SHP77 treated with DMSO at 0.1 percent for 48 hours (cell line): Measurements from ENCODE around the gene TPM3.
"Not testable (repeated sequence)": the region's sequence is repeated elsewhere in the genome, so short reads cannot be mapped to it uniquely, and the experiment has no call there.

Source experiments
- DNase-seq: peaks from one replicate; lab custom pipeline; 2025; lab: John Stamatoyannopoulos, UW

The TPM3 gene

DNA sequence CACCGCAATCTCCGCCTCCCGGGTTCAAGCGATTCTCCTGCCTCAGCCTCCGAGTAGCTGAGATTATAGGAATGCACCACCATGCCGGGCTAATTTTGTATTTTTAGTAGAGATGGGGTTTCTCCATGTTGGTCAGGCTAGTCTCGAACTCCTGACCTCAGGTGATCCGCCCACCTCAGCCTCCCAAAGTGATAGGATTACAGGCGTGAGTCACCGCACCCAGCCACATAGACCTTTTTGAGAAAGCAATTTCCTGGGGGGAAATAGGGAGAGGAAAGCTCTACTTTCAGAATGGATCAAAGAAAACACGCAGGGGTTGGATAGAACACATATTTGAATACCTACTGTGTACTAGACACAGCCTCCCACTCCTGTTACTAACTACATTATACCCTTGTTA lies 13.9 kb upstream of the TPM3 start:
- DNase-seq, result not testable (repeated sequence)

DNA sequence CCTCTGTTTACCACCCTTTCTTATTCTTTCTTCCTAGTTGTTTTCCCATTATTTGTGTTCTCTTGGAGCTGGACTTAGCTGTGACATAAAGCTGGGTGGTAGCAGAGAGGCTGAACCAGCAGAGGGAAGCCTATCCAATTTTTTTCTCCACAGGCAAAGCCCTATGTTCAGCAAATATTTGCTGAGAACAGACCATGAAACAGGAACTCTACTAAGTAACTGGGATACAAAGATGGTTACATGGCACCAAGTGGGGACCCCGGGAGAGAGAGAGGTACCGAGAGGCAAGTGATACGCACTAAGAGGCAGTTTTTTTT lies 7.6 kb upstream of the TPM3 start:
- no peak for DNase-seq

DNA sequence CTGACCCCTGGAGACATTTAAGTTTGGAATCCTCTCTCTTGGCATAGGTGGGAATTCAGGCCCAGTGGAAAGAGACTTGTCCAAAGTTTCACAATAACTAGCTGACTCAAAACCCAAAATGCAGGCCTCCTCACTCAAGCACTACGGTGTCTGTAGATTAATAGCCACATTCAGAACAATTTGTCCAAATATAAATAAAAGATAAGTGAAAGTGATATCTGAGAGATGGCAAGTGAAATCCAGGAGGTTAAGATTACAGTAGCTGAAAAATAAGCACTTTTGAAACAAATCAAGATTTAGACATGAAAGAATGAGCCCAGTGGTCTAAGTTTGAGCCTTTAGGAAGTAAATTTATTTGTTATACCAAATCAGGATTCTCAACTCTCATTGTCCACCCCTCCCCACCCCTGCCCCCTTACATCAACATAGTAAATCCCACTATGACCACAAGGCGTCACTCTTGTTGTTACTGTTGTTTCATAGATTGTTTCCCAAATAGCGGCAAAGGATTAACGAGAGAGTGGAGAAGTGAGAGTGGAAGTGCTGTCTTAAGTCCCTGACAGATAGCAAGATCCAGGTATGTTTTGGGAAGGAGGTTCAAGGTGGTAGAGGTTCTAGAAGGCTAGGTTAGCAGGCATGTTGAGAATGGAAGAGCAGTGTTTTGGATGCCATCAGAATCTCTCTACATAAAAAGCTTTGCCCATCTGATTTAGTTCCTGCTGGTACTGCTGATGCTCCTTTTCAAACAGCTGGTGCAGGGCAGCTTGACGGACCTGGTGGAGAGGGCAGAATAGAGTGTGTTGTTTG lies 7.1 kb upstream of the TPM3 start:
- peak; percentile 66 for DNase-seq

DNA sequence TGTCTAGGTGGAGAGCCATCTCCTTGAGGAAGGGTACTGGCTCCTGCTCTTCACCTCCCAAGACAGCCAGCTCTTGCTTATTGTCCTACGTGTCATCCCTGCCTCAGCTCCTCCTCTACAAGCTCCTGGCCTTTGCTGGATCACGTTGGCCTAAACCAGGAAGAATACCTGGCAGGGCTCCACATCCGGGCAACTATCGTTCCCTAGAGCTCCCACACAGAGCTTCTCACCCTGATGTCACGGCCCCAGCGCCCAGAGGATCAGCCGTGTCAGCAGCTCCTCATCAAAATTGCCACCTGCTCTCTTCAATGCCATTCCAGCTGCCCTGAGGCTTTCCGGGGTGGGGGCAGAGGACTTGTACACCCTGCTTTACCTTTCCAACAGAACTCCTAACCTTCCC lies 1.9 kb upstream of the TPM3 start:
- peak; percentile 94 for DNase-seq

DNA sequence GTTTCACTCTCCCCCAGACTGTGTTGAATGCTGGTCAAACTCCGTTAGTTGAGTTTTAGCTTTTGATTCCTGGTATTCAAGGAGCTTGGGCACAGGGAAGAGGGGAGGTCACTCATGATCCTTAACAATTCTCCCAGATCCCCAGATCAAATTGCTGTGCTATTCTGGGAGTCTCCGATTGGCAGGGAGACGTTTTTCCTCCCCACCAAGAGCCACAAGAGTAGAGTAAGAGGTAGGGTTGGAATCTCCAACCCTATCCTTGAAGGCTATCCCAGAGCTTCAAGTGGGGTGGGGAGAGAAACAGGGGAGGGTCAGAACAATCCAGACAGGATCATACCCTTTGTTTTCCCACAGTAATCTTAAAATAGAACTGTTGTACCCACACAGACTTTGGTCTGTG lies 576 bp upstream of the TPM3 start:
- no peak for DNase-seq

DNA sequence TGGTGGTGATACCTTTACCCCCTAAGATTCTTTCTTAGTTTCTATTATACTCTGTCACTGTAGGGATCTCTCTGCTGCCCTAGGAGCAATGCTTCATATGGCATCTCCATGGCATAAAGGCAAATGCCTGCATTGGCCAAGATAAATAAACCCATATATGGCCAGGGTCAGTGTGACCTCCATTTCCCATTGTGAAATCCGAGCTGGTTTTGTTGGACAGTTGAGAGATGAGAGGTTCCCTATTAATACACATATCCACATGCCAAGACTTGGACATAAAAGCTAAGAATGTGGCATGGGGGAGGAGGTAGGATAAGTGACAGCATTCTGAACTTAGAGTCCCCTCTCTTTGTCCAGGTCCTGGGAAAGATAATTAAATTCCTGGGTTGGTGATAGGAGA lies 1.4 kb downstream of the TPM3 start:
- no peak for DNase-seq

DNA sequence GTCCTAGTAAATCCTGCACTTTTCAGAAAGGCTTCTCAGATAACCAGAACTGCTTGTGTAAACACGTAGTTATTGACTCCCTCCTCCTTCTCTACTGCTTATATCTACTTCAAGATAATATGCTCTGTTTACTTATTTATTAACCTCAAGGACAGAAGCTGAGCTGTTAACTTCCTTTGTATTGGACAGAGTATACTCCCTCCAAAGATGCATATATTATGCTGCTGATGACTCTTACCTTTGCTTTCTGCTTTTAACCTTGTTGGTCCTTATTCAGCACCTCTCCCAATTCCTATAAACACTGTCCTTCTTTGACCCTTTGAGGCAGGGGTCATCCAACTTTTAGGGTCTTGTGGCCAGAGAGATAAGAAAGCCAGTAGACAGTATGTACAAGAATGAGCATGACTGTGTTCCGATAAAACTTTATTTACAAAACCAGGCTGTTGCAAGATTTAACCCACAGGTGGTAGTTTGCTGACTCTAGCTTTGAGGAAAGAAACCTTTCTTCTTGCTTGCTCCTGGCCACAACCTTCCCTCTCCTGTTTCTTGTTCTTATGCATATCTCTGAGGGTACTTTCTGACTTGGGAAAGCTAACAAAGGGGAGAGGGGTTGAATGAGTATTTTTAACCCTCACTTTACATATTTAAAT lies 4.9 kb downstream of the TPM3 start:
- DNase-seq, result no peak

DNA sequence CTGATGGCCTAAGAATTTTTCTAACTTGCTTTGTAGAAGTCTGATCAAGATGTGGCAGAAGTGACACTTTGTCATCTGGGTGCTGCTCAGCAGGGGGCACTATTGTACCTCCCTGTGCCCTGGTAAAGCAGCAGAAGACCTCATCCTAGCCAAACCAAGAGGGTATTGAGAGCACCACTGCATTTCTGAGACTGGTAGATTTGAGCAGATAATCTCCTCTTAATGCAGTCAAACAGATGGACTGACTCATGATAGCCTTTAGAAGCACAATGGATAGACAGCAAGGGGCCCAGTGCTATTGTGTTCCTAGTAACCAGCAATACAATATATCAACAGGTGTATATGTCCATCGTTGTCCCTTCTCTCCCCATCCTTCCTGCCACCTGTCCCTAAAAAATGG lies 5.7 kb downstream of the TPM3 start:
- DNase-seq, result peak; percentile 81

DNA sequence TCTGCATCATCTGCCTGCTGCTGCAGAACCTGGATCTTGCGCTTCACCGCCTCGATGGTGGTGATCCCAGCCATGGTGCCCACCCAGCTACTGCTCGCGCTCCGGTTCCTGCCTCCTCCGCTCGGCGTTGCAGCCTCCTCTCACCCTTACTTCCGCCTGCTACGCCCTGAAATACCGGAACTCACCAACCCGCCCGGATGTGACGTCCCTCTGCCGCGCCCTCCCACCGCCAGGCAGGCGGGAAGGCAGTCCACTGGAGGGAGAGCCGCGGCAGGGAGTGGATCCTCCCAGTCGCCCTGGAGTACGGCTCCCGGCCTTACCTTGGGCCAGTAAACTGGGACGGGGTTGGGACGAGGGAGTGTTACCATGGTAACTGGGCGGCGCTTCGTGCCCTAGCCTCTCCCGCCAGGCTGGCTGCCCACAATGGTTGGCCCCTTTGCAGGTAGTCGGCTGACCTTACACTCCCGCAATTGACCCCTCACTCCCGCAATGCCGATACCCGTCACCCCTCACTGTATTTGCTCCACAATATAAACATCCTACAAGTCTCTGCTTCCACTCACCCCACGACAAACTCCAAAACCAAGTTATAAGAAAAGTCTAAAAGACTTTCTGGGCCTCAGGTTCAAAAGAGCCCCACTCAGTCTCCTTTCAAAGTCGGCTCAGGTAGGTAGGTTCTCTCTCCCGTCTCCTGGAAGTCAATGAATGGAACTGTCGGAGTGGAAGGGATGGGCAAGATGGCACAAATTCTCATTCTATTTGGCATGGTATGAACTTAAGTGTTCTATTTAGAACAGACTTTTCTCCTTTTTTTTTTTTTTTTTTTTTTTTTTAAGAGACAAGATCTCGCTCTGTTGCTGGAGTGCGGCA lies 8.6 kb downstream of the TPM3 start:
- peak; percentile 100 for DNase-seq

DNA sequence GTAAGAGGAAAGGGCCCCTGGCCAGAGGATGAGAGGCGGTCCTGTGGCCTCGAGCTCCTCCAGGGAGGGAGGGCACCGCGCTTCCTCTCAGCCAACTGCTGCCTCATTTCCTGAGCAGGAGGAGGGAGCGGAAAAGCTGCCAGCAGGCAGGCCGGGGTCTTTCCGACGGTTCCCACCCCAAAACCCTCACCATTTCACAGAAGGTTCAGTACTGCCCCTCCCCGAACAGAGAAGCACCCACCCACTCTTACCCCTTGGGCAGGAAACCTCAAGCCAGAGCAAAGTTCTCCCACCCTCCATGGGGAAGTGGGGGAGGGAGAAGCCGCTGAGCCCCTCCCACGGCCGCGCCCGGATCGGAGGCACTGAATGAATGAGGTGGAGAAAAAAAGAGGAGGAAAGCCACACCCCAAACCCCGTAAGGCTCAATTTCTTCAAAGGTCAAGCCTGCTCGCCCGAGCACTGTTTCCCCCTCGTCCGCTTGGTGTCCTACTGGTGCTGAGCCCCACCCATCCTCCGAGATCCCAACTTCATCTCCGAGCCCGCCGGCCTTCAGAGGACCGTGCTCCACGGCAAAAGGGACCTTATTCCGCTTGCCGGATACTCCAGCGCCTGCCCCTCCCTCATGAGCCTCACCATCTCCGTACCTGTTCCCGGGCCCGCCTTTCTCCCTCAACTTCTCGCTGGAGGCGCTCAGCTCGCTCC lies 9.4 kb downstream of the TPM3 start:
- no peak for DNase-seq

DNA sequence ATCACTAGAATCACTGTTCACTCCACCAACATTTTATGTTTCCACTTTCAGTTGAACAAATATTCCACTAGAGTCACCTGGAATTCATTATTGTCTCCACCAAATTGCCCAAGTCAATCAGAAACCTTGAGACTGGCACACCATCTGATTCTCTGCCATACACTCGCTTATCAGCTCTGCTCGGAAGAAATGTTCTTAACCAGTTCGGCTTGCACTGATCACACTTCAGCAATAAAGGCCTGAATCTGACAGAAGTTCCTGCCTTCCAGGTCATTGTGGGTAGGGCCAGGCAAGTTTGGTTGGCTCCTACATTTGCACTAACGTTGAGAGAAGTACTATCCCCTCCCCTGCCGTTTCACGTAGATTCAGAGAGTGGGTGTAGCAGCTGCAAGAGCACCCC lies 10.0 kb downstream of the TPM3 start:
- no peak for DNase-seq

DNA sequence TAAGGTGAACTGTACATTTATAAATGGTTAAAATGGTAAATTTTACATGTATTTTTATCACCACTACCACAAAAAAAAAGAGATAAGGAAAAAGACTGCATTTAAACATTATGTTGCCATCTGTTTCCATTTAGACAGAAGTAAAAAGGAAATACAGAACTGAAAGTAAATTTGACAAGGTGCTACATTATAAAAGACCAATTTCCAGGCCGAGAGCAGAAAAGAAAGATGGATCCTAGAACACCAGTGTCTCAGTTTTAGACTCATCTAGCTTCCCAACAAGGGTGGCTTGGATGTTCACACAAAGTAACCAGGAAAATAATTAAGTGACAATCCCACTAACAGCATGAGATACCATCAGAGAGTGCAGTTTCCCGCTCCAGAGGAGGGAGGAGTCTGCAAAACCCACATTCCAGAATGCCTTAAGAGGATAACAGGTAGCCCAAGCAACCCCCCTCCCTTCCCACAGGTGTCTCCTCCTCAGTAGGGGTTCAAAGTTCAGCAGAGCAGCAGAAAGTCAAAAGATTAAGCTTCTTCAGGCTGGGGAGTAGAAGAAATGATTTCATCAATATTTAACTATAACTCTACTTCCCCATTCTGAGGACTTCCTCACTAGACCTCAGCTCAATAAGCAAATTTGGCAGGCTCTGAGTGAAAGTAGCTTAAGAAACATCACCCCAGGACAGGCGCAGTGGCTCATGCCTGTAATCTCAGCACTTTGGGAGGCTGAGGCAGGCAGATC lies 11.8 kb downstream of the TPM3 start:
- DNase-seq, result no peak

DNA sequence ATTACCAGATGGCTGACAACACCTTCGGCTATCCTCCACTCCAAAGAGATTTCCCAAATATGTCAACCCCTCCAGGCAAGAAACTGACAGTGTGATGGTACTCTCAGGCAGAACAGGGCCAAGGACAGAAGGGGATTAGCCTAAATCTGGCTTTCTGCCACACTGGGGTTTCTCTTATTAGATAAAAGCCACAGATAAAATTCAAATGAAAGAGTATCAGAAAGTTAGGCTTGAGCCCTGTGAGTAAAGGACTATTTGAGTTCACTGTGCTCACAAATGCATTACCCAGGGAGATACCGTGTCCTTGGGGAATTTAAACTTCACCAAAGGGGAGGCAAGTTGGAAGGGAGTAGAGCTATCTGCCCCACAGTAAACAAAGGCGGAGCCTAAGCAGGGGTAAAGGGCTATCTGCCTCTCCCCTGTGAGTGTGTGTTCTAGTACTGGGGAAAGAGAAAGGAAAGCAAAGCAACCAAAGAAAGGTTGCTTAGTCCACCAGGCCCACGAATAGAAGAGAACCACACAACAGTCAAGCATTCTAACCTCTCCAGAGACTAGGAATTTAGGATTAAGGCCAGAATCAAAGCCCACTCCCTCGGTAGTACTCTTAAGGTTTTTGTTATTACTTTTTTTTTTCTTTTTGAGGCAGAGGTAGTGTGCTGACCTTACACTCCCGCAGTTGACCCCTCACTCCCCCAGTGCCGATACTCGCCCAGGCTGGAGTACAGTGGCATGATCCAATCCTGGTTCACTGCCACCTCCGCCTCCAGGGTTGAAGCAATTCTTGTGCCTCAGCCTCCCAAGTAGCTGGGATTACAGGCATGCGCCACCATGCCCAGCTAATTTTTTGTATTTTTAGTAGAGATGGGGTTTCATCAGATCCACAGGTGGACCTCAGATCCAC lies 12.7 kb downstream of the TPM3 start:
- no peak for DNase-seq

DNA sequence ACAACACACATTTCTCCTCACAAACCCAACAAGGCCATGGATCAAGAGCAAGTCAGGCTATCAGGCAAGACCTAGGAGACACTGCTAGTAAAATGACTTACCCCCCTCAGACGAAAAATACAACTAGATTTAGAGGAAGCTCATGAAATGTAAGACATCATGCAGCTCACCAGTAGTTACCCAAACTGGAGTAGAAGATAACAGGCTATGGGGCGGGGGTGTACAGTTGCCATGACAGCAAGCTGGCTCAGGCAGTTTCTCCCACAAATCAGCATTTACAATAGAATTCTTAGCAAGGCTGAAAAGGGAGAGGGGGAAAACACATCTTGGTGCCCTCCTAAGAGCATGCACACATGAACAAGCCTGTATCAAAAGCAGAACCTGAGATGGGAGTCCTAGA lies 13.9 kb downstream of the TPM3 start:
- no peak for DNase-seq

DNA sequence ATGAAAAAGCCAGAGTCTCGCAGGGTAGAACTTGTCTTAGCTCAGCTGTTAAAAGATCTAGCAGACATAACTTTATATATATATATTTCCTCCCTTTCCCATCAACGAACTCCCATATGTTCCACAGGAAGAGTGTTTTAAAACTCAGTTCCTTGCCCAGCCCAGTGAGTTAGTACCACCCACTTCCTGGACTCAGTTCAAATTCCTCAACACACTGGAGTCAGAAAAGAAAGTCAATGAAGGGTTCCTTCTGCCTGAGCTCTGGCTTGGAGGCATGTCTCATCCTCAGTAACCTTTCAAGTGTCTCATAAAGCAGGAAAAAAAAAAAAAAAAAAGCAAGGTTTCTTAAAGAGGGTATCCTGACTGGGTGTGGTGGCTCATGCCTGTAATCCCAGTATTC lies 15.6 kb downstream of the TPM3 start:
- DNase-seq, result no peak

DNA sequence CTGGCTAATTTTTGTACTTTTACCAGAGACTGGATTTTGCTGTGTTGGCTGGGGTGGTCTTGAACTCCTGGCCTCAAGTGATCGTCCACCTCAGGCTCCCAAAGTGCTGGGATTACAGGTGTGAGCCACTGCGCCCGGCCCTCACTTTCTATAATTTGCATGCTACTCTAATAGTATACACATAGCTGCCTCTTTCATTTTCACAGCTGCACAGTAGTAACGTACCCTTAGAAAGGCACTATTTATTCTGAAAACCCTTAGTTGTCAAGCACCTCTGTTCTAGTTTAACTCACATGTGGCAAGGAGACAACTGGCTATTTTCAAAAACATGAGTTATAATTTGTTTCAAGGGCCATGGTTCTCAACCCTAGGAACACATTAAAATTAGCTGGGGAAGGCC lies 17.2 kb downstream of the TPM3 start:
- DNase-seq, result no peak

DNA sequence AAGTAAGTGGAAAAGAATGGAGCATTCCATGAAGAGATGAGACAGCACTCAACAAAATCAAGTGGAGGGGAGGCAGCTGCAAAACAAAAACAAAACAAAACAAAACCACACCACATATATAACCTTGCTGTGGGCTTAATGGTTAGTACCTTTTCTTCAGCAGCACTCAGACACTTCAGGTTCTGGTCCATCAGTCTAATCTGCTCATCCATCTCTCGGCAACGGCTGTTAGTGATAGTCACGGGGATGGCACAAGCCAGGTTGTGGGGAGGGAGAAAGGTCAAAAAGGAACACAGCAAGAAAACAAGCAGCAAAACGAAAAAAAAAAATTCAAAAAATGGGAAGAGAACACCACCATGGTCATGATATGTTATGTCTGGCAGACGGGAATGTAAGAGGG lies 20.0 kb downstream of the TPM3 start:
- DNase-seq, result no peak

DNA sequence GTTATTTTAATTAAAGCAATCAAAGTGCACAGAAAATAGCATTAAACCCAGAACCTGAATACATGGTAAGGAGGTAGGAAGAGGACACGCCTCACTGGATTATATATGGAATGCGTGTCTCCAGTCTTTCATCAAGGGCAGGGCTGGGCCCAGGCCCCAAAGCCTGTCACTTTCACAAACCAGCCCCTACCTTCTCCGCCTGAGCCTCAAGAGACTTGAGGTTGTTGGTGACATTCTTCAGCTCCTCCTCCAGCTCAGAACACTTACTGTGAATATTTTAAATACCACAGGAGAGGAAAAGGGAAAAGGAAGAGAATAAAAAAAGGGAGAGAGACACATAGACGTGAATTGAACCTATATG lies 20.7 kb downstream of the TPM3 start:
- DNase-seq, result no peak

DNA sequence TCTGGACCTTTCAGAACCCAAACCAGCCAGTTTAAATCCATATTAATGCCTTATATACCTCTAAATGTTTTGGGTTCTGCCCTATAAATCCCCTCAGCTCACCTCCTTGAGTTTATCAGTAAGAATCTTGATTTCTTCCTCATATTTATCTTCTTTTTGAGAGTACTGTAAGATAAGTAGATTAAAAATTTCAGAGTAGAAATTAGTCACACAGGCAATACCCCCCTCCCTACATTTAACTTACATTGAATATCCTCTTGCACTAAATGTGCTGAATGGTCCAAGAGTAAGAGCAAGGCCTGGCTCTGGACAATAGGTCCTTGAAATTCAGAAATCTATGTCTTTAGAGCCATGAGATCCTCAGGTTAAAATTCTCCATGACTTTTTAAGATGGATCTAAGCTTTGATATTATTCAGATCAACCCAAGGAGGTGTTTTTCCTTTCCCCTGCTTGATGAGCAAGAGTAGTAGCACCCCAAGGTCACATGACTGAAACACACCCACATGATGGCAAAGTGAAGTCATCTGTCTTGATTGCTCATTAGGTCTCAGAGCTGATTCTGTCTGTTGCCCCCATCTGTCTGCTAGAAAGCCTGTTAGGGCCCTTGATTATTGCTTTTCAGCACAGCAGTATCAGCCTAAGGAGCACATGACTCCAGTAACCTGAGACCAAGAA lies 21.2 kb downstream of the TPM3 start:
- no peak for DNase-seq

DNA sequence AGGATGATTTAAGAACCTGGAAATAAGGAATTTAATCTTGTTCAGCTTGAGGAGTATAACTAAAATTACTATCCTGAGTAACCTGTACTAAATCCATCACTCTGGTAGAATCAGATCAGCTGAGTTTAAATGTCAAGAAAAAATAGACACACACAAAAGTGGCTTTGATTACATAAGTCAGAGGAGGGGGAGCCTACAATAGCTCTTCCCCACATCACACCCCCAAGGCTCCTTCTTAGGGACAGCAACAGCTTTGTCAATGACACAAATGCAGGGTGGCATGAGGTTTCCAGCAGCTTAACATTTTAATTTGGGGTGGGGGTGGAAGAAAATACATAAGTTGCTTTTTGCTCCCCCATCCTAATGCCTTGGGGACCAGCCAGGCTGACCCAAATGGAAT lies 24.4 kb downstream of the TPM3 start:
- DNase-seq, result no peak
